SJSA1 (cell line): ENCODE results near the gene CNKSR2. TPM values are rescaled to one million over a fixed set of nuclear protein-coding genes. Genes with fewer than 3 reads are reported as not detected.
A peak's percentile ranks its signal among the peaks of the same experiment; 100 is the strongest.

ENCODE experiments used
- DNase-seq, 2 experiments: peaks; one replicate each; pipeline ENCODE4 v3.0.0-alpha.2; 2015 to 2020; ENCODE audit warnings: low spot score in 2 of 2, low read depth in 1 of 2
- H3K27ac ChIP-seq: fragments of 250-450 bp; sonication (Bioruptor Pico); 2 replicates; pipeline ENCODE4 v1.5.1; 2020; ENCODE audit warnings: mild to moderate bottlenecking, moderate library complexity
- H3K27me3 ChIP-seq: fragments of 250-450 bp; sonication (Bioruptor Pico); replicated peaks from 2 replicates; pipeline ENCODE4 v1.5.1; 2020; ENCODE audit warnings: mild to moderate bottlenecking, moderate library complexity
- H3K36me3 ChIP-seq: fragments of 250-450 bp; sonication (Bioruptor Pico); 2 replicates; pipeline ENCODE4 v1.5.1; 2020; ENCODE audit warnings: mild to moderate bottlenecking
- H3K4me1 ChIP-seq: fragments of 250-450 bp; sonication (Bioruptor Pico); replicated peaks from 2 replicates; pipeline ENCODE4 v1.6.1; 2021; ENCODE audit warnings: mild to moderate bottlenecking
- H3K4me3 ChIP-seq: fragments of 250-450 bp; sonication (Bioruptor Pico); 2 replicates; pipeline ENCODE4 v1.5.1; 2020; ENCODE audit warnings: mild to moderate bottlenecking
- H3K9me3 ChIP-seq: fragments of 250-450 bp; sonication (Bioruptor Pico); replicated peaks from 2 replicates; pipeline ENCODE4 v1.5.1; 2020; ENCODE audit warnings: mild to moderate bottlenecking
- total RNA-seq: library from RNA; depleted of rRNA; stranded (reverse); fragments of >200 nt; shearing (Covaris generic); gene quantifications from 2 replicates; pipeline ENCODE4 v1.2.3, GENCODE V29; 2014; rRNA removed

The CNKSR2 gene
- 0.47 TPM in 1 of 2 replicates, not detected in the other for total RNA-seq

DNA sequence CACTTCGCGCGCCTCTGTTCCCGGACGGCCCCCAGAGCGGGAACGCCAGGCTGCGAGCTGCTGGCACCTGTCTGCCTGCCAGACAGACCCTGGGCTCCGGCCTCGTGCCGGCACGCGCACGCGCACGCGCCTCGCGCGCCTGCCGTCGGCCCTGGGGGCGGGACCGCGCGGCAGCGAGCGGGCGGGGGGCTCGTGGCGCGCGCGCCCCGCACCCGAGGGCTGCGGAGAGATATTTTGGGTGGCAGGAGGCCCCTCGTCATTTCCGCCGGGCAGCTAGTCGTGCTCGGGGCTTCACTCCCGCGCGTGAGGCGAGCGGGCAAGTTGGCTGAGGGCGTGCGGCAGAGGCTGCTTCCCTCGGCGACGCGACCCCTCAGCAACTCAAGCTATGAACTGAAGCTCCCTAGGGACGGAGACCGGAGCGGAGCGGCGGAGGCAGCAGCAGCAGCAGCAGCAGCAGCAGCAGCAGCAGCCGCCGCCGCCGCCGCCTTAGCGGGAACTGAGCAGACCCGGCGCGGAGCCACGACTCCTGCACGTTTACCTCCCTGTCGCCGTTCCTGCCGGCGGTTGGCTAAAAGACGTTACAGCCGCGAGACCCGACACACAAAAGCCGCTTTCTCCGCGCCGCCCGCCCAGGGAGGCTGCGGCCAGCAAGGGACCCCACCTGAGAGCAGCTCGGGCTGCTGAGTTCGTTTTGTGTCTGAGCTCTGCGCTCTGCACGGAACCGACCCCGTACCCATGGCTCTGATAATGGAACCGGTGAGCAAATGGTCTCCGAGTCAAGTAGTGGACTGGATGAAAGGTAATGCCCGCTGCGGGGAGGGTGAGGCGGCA, at the start of gene CNKSR2:
Gene CNKSR2 (plus strand): TSS at position 256 of the 831 bp plus-strand sequence. CDS start 480 bp downstream, at position 736.
- H3K36me3 ChIP-seq = no peaks in the 10 kb centered on the region
- no peak within 1 kb of the TSS for H3K27ac ChIP-seq
- peaks cover 5% of the 10 kb centered on the region for H3K27me3 ChIP-seq
- peaks cover 7% of the 10 kb centered on the region; the same call in 1 of the 2 replicates for H3K4me1 ChIP-seq
- DNase-seq = peak in 1 of 2 experiments; percentile 25
- H3K9me3 ChIP-seq = no peaks in the 10 kb centered on the region
- H3K4me3 ChIP-seq = peak within 1 kb of the TSS; percentile 19

DNA sequence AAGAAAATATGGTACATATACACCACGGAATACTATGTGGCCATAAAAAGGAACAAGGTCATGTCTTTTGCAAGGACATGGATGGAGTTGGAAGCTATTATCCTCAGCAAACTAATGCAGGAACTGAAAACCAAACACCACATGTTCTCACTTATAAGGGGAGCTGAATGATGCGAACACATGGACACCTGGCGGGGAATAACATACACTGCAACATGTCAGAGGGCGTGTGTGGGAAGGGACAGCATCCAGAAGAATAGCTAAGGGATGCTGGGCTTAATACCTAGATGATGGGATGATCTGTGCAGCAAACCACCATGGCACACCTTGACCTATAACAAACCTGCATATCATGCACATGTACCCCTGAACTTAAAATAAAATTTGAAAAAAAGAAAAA, 19.5 kb upstream of the CNKSR2 start:
- Histone ChIP-seq H3K27ac (no peak overlapping the region), H3K4me3 (no peak overlapping the region)
- no peak for DNase-seq

DNA sequence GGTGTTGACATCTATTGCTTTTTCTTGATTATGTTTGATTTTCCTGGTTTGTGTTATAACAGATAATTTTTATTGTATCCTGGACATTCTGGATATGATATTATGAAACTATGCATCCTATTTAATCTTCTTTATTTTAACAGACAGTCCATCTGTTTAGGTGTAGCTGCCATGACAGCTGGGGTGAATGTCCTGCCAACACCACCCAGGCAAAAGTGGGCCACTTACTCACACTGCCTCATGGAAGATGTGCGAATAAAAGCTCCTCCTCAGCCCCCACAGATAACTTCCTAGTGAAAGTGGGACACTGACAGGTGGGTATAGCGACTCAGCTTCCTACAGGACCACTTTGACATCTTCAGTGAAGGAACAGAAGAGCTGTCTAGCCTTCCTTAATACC, 18.4 kb upstream of the CNKSR2 start:
- DNase-seq = no peak
- no peak overlapping the region for H3K4me3 ChIP-seq
- no peaks in the 10 kb centered on the region for H3K9me3 ChIP-seq
- H3K36me3 ChIP-seq = no peaks in the 10 kb centered on the region
- no peaks in the 10 kb centered on the region for H3K27me3 ChIP-seq
- no peaks in the 10 kb centered on the region for H3K4me1 ChIP-seq
- no peak overlapping the region for H3K27ac ChIP-seq

More for the DNA sequence above, 19.5 kb upstream of the CNKSR2 start:
- Histone ChIP-seq H3K27me3 (no peaks in the 10 kb centered on the region), H3K9me3 (no peaks in the 10 kb centered on the region), H3K36me3 (no peaks in the 10 kb centered on the region), H3K4me1 (no peaks in the 10 kb centered on the region)

DNA sequence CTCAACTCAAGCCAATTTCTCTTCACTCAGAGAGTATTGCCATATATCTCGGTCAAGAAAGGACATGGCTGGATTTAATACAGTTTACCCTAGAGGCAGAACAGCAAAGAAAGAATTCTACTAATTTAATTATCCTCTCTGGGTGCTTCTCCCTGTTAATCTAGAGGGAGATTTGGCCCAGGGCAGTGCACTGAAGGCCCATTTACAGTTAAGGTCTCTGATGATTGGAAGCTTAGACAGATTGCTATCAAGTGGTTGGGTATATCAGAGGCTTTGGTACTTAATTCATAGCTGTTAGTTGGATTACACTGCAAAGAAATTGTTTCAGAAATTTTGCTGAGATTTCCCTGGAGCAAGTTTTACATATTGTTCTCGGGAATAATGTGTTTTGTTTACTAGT, 4.6 kb upstream of the CNKSR2 start:
- Histone ChIP-seq H3K4me1 (peaks cover 5% of the 10 kb centered on the region; the same call in 1 of the 2 replicates), H3K36me3 (no peaks in the 10 kb centered on the region), H3K27ac (no peak overlapping the region), H3K27me3 (peaks cover 2% of the 10 kb centered on the region), H3K9me3 (no peaks in the 10 kb centered on the region), H3K4me3 (no peak overlapping the region)
- no peak for DNase-seq

DNA sequence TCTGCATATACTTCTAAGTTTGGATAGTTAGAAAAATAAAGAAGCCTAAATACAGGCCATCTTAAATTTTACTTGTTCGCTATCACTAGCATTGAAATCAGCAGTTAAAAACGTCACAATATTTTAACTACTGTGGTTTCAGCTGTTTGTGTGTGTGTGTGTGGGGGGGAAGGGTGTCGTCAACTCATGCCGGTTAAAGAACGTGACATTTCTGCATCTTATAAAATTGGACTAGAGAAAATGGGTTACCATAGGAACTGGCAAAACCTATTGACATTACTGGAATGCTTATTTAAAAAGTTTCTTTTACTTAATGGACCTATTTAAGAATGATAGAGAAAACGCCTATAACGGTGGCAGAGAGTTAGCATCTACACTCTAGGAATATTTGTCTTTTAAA, 1.2 kb upstream of the CNKSR2 start:
- no peak for DNase-seq
- Histone ChIP-seq H3K27me3 (peaks cover 5% of the 10 kb centered on the region), H3K9me3 (no peaks in the 10 kb centered on the region), H3K4me3 (no peak overlapping the region), H3K4me1 (peaks cover 7% of the 10 kb centered on the region; the same call in 1 of the 2 replicates), H3K27ac (no peak overlapping the region), H3K36me3 (no peaks in the 10 kb centered on the region)

DNA sequence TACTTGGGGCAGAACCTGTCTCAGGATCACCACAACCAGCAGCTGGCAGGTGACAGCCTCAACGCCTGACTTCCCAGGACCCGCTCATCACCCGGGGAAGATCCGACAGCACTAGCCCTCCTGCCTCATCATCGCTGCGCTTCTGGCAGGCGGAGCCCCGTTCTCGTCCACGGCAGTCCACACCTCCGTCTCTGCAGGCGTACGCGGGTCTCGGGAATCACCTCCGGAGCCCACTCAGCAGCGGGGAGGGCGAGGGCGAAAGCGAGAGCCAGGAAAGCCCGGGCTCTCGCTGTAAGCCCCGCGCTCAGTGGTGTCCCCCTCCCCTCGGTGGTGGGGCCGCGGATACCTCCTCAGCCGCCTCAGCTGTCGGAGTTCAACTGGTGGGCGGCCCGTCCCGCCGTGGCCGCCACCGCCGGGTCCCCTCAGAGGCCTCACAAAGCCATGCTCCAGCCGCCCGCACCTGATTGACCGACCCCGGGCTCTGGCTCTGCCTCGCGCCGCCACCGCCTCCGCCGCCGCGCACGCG, 518 bp upstream of the CNKSR2 start:
- H3K4me3 ChIP-seq = no peak overlapping the region; the same call in 1 of the 2 replicates
- H3K9me3 ChIP-seq = no peaks in the 10 kb centered on the region
- no peak for DNase-seq
- H3K36me3 ChIP-seq = no peaks in the 10 kb centered on the region
- peaks cover 7% of the 10 kb centered on the region; the same call in 1 of the 2 replicates for H3K4me1 ChIP-seq
- H3K27me3 ChIP-seq = peaks cover 5% of the 10 kb centered on the region
- H3K27ac ChIP-seq = no peak overlapping the region

DNA sequence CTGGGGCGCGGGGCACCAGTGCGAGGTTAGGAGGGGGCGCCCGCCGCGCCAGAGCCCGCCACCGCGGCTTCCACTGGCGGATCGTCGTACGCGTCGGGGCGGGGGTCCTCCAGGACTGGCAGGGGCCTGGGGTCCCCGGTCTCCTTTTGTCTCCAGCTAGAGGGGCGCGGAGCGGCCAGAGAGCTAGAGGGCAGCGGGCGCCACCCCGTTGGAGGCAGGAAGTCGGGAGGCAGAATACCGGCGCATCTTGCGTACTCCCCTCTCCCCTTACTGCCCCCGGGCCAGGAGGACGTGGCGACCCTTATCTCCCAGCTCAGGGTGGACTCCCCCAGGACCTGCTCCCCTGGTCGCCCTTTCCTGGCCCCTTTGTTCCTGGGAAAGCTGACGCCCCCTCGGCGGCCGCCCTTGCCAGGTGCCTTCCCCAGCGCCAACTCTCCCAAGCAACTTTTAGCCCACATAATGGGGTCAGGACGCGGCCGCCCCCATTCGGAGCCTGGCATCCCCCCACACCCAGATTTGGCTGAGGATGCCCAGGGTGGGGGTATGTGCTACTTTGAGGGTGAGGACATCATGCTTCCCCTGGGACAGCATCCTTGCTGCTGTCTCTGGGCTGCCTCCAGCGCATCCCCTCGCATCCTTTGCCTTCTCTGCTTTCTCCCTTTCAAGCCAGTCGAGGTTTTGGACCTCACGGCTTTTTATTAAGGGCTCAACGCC, 933 bp downstream of the CNKSR2 start:
- Histone ChIP-seq H3K4me3 (no peak overlapping the region), H3K9me3 (no peaks in the 10 kb centered on the region)

DNA sequence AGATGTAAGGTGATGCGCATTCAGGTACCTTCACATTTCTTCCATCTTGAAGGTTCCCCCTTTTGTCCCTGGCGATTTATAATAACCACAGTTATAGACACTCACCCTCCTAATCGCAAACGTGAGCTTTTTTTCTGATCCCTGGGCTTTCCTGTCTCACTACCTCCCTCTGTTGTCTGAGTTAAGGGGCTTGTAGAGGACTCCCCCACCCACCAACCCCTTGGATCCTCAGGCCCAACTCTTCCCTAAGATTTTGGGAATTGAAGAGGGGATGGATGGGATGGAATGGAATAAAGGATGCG, 1.4 kb downstream of the CNKSR2 start:
- no peaks in the 10 kb centered on the region for H3K36me3 ChIP-seq
- no peak overlapping the region for H3K27ac ChIP-seq
- no peaks in the 10 kb centered on the region for H3K9me3 ChIP-seq
- H3K4me1 ChIP-seq = peaks cover 7% of the 10 kb centered on the region; the same call in 1 of the 2 replicates
- no peak for DNase-seq
- no peak overlapping the region for H3K4me3 ChIP-seq
- peaks cover 5% of the 10 kb centered on the region for H3K27me3 ChIP-seq

More for the DNA sequence above, 933 bp downstream of the CNKSR2 start:
- Histone ChIP-seq H3K27ac (no peak overlapping the region), H3K36me3 (no peaks in the 10 kb centered on the region), H3K27me3 (peaks cover 5% of the 10 kb centered on the region), H3K4me1 (peaks cover 7% of the 10 kb centered on the region; the same call in 1 of the 2 replicates)
- no peak for DNase-seq

DNA sequence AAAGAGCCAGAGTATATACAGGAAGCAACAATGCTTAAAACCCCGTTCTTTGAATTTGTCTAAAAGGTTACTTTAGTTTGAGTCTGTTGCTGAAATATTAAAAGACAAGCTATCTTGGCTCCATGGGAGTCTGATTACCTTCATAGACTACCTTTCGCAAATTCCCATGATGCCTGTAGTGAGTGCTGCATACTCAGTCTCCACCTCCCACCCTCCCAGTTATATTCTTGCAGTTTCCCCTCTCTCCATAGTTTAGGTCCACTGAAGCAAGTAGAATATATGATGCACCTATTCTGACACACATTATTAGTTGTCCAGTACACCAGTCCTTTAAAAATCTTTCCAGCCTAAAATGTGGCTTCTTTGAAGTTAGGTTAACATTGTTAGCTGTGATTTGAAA, 2.4 kb downstream of the CNKSR2 start:
- no peak for DNase-seq
- Histone ChIP-seq H3K27me3 (peaks cover 5% of the 10 kb centered on the region), H3K27ac (no peak overlapping the region), H3K4me3 (no peak overlapping the region), H3K36me3 (no peaks in the 10 kb centered on the region), H3K9me3 (no peaks in the 10 kb centered on the region), H3K4me1 (peaks cover 7% of the 10 kb centered on the region; the same call in 1 of the 2 replicates)

DNA sequence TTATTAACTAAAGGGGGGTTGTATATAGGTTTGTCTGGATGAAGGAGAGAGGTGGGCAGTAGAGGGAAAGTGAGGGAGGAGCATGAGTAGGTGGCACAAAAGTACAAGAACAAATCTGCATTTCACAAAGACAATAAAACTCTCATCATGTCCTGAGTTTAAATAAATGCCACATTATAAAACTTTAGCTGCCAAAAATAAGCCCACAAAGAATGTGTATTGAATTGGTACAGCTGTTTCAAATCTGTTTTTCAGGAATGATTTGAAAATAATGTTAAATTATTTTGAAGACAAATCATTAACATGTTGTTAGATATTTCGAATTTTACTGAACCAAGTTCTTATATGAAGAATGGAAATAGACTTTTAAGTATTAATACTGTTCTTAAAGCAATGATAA, 5.8 kb downstream of the CNKSR2 start:
- Histone ChIP-seq H3K4me1 (no peaks in the 10 kb centered on the region), H3K27ac (no peak overlapping the region), H3K36me3 (no peaks in the 10 kb centered on the region), H3K4me3 (no peak overlapping the region), H3K9me3 (no peaks in the 10 kb centered on the region), H3K27me3 (no peaks in the 10 kb centered on the region)
- DNase-seq = no peak

DNA sequence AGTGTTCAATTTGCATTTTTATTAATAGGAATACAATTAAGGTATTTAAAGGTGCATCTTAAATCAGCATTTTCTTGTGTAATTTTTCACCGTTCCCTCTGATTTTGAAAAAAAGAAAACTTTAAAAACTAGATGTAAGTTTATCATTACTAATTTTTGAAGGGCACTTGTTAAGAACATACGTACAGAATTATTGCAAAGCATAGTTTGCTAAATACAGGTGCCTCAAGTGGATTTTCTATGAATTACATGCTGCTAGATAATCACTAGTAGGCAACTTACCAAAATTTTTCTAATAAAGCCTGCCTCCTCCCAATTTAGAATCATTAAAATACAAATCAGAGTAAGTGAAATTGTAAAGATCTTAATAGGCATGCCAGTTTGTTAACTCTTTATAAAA, 8.5 kb downstream of the CNKSR2 start:
- no peak for DNase-seq
- no peak overlapping the region for H3K4me3 ChIP-seq
- H3K9me3 ChIP-seq = no peaks in the 10 kb centered on the region
- H3K4me1 ChIP-seq = no peaks in the 10 kb centered on the region
- H3K27ac ChIP-seq = no peak overlapping the region
- H3K27me3 ChIP-seq = no peaks in the 10 kb centered on the region
- H3K36me3 ChIP-seq = no peaks in the 10 kb centered on the region

DNA sequence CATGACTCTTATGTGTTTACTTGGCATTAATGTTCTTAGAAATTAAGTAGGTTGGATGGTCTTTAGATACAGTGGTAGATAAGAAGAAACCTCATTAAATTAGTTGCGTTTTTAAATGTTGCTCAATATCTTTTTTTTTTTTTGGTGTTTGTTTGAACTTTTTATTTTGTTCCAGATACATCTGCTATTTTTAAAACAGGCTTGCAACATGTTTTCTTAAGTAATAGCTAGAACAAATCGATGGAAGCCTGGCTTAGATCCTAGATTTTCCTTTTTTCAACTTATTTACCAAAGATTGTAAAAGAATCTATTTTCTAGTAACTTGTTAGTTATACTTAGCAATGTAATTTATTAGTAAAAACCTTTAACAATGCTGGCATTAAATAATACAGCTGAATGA, 9.3 kb downstream of the CNKSR2 start:
- H3K9me3 ChIP-seq = no peaks in the 10 kb centered on the region
- DNase-seq = no peak
- H3K4me1 ChIP-seq = no peaks in the 10 kb centered on the region
- H3K4me3 ChIP-seq = no peak overlapping the region
- no peak overlapping the region for H3K27ac ChIP-seq
- no peaks in the 10 kb centered on the region for H3K27me3 ChIP-seq
- no peaks in the 10 kb centered on the region for H3K36me3 ChIP-seq

DNA sequence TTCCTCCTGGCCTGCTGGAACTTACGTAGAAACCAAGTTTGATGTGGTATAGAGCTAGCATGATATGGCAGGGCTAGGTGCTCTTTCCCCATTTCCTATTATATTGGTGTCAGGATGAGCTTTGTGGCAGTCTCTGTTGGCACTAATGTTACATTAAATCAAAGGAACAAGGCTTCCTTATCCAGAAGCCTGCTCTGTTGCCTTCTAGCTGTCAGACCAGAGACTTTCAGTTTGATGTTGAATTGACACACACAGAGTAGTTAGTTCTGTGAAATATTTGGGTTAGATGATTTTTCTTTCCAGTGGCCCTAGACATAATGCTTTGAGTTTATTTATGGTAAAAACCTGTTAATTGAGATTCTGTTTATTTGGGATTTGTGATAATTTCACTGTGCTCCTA, 10.0 kb downstream of the CNKSR2 start:
- no peak overlapping the region for H3K4me3 ChIP-seq
- H3K27ac ChIP-seq = no peak overlapping the region
- no peak for DNase-seq
- H3K9me3 ChIP-seq = no peaks in the 10 kb centered on the region
- no peaks in the 10 kb centered on the region for H3K4me1 ChIP-seq
- no peaks in the 10 kb centered on the region for H3K27me3 ChIP-seq
- no peaks in the 10 kb centered on the region for H3K36me3 ChIP-seq

DNA sequence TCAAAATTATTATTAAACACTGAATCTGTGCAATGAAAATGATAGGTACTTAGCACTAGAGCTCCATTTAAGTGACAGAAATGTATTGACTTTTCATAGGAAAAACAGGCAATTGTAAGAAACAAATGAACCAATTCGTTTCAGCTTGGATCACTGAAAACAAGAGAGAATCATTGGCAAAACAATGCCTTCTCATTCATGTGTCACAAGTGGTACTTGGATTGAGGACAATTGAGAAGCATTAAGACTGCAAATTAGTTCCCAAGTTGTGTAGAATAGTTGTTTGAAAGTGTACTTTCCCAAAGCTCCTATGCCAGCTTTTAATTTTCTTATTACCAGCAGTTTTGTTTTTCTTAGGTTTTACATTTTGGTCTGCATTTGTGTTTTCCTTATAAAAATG, 20.6 kb downstream of the CNKSR2 start:
- DNase-seq = no peak
- H3K36me3 ChIP-seq = no peaks in the 10 kb centered on the region
- H3K27ac ChIP-seq = no peak overlapping the region
- no peaks in the 10 kb centered on the region for H3K4me1 ChIP-seq
- no peak overlapping the region for H3K4me3 ChIP-seq
- no peaks in the 10 kb centered on the region for H3K9me3 ChIP-seq
- no peaks in the 10 kb centered on the region for H3K27me3 ChIP-seq
